HUDEP-2 (cell line): ENCODE measurements around the gene PUDP.
"Not testable (repeated sequence)": the region's sequence is repeated elsewhere in the genome, so short reads cannot be mapped to it uniquely, and the experiment has no call there.

Experiments used
- DNase-seq, 76 experiments: peaks; one replicate each; lab custom pipeline; 2025; ENCODE audit not compliant: unreplicated experiment in 76 of 76; lab: John Stamatoyannopoulos, UW

Gene PUDP

GRCh38 chrX:7147978-7148854 is at the start of gene PUDP:
TSS of gene PUDP (minus strand) at chrX:7148153. CDS start at chrX:7148113, 40 bp downstream.
- peak in 73 of 76 experiments; percentile 1 to 74 (median 49) for DNase-seq

- DNase-seq: no peak
Measured at GRCh38 chrX:7194606-7195005, 46.7 kb upstream of the PUDP start.

- no peak for DNase-seq
Measured at GRCh38 chrX:7192871-7193270, 44.9 kb upstream of the PUDP start.

- peak in 2 of 76 experiments; percentile 0 to 1 for DNase-seq
Measured at GRCh38 chrX:7191681-7192110, 43.7 kb upstream of the PUDP start.

- no peak for DNase-seq
Measured at GRCh38 chrX:7190157-7190556, 42.2 kb upstream of the PUDP start.

DNA sequence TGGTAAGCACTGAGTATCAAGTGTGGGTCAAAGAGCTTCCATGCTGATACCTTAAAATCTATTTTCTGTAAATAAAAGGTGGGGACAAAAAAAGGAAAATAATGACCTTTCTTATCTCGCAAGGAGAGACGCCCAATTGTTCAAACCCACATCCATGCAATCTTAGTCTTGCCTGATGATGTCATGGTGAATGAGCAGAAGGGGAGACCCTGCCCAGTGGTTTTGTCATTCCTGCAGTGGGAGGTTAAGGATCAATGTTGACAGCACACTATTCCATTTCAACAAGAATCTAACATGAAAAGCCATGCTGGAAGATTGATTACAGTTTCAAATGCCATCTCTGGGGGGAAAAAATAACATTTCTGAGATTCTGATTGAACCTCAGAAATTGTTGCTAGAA is 40.7 kb upstream of the PUDP start:
- DNase-seq: no peak

DNA sequence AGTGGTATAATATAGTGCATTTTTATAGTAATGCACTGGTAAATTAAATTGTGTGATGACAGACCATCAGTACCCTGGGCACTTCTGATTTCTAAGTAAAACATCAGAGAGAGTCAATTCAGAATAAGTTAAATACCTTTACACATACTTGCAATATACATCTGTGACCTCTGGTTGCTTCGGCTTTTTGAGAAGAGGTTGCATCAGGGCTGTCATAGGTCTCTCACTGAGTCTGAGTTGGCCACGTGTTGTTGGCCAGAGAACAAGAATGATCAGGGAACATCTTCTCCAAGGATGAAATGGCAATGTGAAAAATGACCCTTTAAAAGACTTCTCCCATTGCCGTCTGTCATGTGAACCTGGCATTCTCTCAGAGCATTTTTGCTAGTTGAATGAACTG is 36.9 kb upstream of the PUDP start:
- no peak for DNase-seq

DNA sequence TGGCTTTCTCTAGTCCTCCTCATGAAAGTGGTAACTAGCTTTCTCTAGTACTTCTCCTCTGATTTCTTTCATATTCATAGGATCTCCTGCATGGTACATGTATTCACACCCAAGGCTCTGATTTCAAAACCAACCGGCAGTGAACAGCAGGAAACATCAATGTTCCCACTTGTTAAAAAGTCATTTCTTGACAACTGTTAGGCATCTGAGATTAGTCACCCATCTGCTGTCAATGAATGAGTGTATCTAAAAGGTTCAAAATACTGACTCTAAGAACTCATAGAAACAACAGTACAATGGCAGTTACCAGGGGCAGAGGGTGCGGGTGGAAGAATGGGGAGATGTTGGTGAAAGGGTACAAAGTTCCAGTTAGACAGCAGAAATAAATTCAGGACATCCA is 31.5 kb upstream of the PUDP start:
- no peak for DNase-seq

DNA sequence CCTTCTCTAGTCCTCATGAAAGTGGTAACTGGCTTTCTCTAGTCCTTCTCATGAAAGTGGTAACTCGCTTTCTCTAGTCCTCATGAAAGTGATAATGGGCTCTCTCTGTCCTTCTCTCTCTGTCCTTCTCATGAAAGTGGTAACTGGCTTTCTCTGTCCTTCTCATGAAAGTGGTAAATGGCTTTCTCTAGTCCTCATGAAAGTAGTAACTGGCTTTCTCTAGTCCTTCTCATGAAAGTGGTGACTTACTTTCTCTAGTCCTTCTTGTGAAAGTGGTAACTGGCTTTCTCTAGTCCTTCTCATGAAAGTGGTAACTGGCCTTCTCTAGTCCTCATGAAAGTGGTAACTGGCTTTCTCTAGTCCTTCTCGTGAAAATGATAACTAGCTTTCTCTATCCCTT is 30.9 kb upstream of the PUDP start:
- DNase-seq: not testable (repeated sequence)

DNA sequence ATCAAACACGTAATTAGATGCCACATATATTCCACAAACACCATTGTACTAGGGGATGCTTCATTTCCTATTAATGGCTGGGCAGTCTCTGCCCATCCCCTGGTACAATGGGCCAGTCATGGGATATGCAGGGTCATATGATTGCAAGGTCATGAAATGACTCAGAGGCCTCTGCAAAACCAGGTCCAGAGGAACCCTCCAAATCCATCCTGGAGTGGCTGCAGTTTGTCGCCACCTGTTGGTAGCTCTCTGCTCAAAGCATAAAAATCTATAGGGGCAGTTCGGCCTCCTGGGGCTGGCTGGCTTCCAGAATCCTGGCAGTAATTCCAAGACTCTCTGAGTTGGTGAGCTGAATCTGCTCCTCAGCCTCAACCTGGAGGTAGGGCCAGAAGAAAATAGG is 22.9 kb upstream of the PUDP start:
- DNase-seq: peak in 11 of 76 experiments; percentile 0 to 23 (median 0)

DNA sequence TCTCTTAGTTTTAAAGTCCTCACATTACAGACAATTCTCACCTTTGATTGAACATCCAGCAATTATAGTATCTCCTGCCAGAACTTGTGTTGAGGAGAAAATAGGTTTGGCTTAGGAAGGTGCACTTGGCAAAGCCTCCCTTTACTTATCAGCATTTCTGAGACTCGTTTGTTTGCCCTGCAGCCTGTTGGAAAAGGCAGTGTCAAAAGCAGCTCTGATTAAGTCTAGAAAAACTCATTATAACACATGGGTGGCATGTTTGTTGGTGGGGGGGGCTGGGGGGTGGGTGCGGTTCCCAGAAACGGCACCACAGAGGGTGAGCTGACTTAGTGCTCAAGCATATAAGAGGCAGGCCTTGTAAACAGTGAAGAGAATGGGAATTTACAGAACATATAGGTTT is 21.7 kb upstream of the PUDP start:
- no peak for DNase-seq

- DNase-seq: no peak
Measured at GRCh38 chrX:7168371-7168770, 20.4 kb upstream of the PUDP start.

GRCh38 chrX:7164174-7164573 is 16.2 kb upstream of the PUDP start:
- no peak for DNase-seq

- no peak for DNase-seq
Measured at GRCh38 chrX:7163146-7163677, 15.3 kb upstream of the PUDP start.

DNA sequence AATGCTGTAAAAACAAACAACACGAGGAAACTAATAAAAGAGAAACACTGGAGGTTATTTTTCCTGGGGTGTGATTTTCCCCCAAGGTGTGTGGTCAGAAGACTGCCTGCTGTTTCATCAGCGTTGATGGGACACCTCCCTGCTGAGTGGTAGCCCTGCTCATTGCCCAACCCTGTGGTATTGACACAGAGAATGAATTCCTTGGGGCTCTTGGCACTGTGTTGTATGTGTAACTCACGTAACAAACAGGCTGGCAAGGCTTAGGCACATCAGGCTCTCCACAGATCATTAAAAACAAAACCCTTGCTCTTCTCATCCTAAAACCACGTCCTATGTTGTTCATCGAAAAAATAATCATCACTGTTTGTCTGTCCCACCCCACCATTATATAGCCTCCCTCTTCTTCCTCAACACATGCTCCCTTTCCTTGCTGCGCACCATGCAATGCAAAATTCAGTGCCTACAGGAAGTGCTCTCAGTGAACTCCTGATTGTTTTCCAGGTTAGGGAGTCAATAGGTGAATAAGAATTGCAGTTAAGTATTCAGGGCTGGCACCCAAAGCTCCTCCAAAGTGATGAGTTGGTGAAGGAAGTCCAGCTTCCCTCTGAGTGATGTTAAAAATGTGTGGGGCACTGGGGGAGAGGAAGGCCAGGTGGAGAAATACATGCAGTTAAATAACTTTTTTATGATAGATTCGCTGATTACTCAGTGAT is 11.4 kb upstream of the PUDP start:
- DNase-seq: no peak

DNA sequence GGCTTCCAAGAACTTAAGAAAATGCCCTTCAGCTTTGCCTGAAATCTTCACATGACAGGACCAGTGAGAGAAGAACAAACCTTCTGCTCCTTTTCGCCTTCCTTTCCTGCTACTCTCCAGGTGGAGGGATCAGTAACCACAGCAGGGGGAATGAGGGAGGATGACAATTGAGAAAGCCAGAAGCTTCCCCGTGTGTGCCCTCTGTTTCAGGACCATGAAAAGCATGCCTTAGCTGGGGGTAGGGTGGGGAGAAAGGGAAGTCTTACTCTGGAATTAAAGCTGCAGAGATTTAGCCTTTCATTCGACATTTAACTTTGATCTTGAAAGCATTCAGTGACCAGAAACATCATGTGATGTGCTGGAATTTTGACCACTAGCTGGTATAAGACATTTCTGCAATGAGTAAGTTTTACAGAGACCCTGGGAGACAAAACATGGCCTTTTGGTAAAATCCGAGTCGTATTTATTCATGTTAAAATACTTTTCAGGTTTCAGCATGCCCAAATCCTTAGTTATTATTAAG is 10.6 kb upstream of the PUDP start:
- DNase-seq: no peak

- no peak for DNase-seq
Measured at GRCh38 chrX:7156879-7157278, 8.9 kb upstream of the PUDP start.

DNA sequence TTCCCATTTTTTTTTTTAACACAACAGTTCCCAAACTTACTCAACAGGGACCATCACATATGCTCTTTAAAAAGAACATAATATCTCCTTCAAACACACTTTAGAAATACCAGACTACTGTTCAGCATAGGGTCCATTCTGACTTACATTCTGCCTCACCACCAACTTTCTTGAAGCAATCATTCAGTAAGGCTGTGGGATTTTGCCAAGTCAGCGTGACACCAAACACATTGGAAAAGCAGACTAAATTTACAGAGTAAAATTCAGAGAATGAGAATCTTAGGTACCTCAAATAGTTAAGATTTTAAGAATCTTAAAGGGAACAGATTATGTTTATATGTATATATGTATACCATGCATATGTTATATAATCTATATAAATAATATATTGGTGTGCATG is 7.2 kb upstream of the PUDP start:
- no peak for DNase-seq

GRCh38 chrX:7154041-7154597 is 6.2 kb upstream of the PUDP start:
- no peak for DNase-seq

- no peak for DNase-seq
Measured at GRCh38 chrX:7153231-7153630, 5.3 kb upstream of the PUDP start.

DNA sequence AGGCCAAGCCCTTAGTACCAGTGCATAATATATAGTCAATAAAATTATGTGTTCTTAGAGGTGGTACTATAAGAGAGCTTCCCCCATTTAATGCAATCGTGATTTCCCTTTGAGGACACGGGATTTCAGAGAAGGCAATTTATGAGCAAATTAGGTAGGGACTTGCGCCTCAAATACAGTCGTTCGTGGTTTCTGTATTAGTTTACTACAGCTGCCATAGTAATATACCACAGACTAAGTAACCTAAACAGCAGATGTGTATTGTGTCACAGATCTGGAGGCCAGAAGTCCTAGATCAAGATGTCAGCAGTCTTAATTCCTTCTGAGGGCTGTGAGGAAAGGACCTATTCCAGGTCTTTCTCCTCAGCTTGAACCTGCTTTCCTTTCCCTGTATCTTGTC is 1.5 kb upstream of the PUDP start:
- DNase-seq: no peak
